HepG2 (cell line): ENCODE measurements around the gene CXorf38. TPM values are rescaled to one million over a fixed set of nuclear protein-coding genes. Genes with fewer than 3 reads are reported as not detected.

Experiments used
- ARNT ChIP-seq: fragments of 450-650 bp; IDR thresholded peaks from 2 replicates; pipeline ENCODE4 v1.6.1; 2017
- FOXA1 ChIP-seq, 2 experiments: fragments of 450-650 bp in 1 of 2; sonication (generic) in 1 of 2; formaldehyde crosslinking in 1 of 2; IDR thresholded peaks; 2 replicates each; pipeline versions ENCODE4 v1.4.0 to v1.6.1; 2016 to 2020; ENCODE audit warnings: missing genetic modification reagents in 1 of 2
- GTF2F1 ChIP-seq: fragments of 150-350 bp; IDR thresholded peaks from 2 replicates; pipeline ENCODE4 v1.6.1; 2014; ENCODE audit warnings: low read length
- HMG20A ChIP-seq: IDR thresholded peaks from 2 replicates; pipeline ENCODE4 v1.6.1; 2016; ENCODE audit warnings: borderline replicate concordance
- MAFF ChIP-seq: IDR thresholded peaks from 2 replicates; pipeline ENCODE4 v1.6.1; 2011; ENCODE audit warnings: low read depth, low read length, improper control_type of control experiment
- NR2C2 ChIP-seq: sonication (generic); formaldehyde crosslinking; IDR thresholded peaks from 2 replicates; pipeline ENCODE4 v1.4.0; 2020; ENCODE audit warnings: missing genetic modification reagents, mild to moderate bottlenecking, moderate library complexity, borderline replicate concordance
- POLR2G ChIP-seq: fragments of 200-400 bp; formaldehyde crosslinking; IDR thresholded peaks from 2 replicates; pipeline ENCODE4 v1.6.1; 2018; ENCODE audit warnings: mild to moderate bottlenecking, low read depth, low read length, moderate library complexity
- SNAI1 ChIP-seq: sonication (generic); formaldehyde crosslinking; IDR thresholded peaks from 2 replicates; pipeline ENCODE4 v1.5.0; 2020; ENCODE audit warnings: mild to moderate bottlenecking, missing genetic modification reagents, borderline replicate concordance
- SOX13 ChIP-seq, 3 experiments: fragments of 450-650 bp in 1 of 3; sonication (generic) in 1 of 3; formaldehyde crosslinking in 1 of 3; IDR thresholded peaks in 2 of 3; conservative IDR thresholded peaks in 1 of 3; 2 replicates each; pipeline versions ENCODE4 v1.5.0 to v1.6.1; 2016 to 2020; ENCODE audit warnings: antibody characterized with exemption in 1 of 3, mild to moderate bottlenecking in 1 of 3, missing compliant biosample characterization in 1 of 3, missing genetic modification reagents in 1 of 3, moderate library complexity in 1 of 3
- ZNF205 ChIP-seq: IDR thresholded peaks from 2 replicates; pipeline ENCODE4 v1.6.1; 2018; ENCODE audit warnings: missing biosample characterization, missing genetic modification reagents
- polyA plus RNA-seq, 8 experiments: library from polyadenylated mRNA; depleted of rRNA in 3 of 8; stranded (reverse) in 7 of 8; unstranded in 1 of 8; fragments of >200 nt; fragmentation: Illumina TruSeq in 4 of 8; extraction: Trizol in 4 of 8; gene quantifications; 2 replicates each; pipeline versions ENCODE4 v1.2.1 to v1.2.3, GENCODE V29; 2011 to 2016; ENCODE audit warnings: low read depth in 4 of 8, missing spikeins in 1 of 8, mixed read lengths in 1 of 8; ENCODE audit not compliant: insufficient read depth in 1 of 8
- total RNA-seq, 5 experiments: library from RNA; depleted of rRNA; stranded (reverse); fragments of >200 nt; fragmentation: Illumina TruSeq; extraction: Trizol; gene quantifications; 2 replicates each; pipeline ENCODE4 v1.2.3, GENCODE V29; 2016; ENCODE audit warnings: low read depth in 1 of 5
- TF ChIP-seq, protein P1 (sequence below): sonication (generic); formaldehyde crosslinking; IDR thresholded peaks from 2 replicates; pipeline ENCODE4 v1.8.1; 2023; ENCODE audit warnings: missing genetic modification reagents, inconsistent platforms, borderline replicate concordance
- TF ChIP-seq, protein P2 (sequence below): sonication (generic); formaldehyde crosslinking; IDR thresholded peaks from 2 replicates; pipeline ENCODE4 v1.5.1; 2020; ENCODE audit warnings: mild to moderate bottlenecking, missing genetic modification reagents, borderline replicate concordance
- TF ChIP-seq, protein P3 (sequence below): sonication (generic); formaldehyde crosslinking; IDR thresholded peaks from 2 replicates; pipeline ENCODE4 v1.4.0; 2020; ENCODE audit warnings: missing genetic modification reagents
- TF ChIP-seq, protein P4 (sequence below): sonication (generic); formaldehyde crosslinking; IDR thresholded peaks from 2 replicates; pipeline ENCODE4 v1.4.0; 2020; ENCODE audit warnings: missing genetic modification reagents
- TF ChIP-seq, protein P5 (sequence below): sonication (generic); formaldehyde crosslinking; IDR thresholded peaks from 2 replicates; pipeline ENCODE4 v1.4.0; 2020; ENCODE audit warnings: mild to moderate bottlenecking, low read depth, missing genetic modification reagents

Gene CXorf38
- total and polyA plus RNA-seq, 2 of the 13 experiments (the other 11 are each of a cell fraction or from before 2014, with no cell fraction given), result 4.6 to 6.7 TPM

DNA sequence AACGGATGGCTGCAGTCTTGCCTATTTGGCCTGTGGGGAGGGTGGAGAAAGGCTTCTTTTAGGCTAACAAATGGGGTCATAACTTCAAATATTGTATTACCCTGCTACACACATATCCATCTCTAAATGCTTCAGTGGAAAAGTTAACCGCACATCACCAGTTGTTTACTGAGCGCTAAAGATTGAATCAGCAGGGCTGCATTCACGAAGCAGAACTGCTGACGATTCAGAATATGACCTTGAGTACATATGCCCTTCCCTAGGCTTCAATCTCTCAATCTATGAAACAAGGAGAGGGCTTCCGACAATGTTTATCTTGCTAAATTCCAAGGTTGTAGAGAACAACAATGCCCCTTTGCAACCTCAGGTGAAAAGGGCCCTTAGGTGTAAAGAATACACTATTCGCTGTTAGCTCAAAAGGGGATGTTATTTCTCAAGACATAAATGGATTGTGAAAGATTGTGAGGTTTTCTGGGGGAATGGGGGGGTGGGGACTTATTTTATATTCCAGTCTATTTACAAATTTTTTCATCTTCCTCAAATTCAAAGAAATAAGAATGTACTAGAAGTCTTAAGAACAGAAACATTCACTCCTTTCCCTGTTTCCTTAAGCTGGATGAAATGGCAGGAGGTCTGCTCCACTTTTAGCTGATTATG is 69.2 kb downstream of the CXorf38 start (continued):
- no peak for TF ChIP-seq SOX13 (IDR thresholded peaks at IDR 0.05)
- peak in 1 of 2 experiments; percentile 48; a peak in 1 of 4 replicates for TF ChIP-seq SOX13 (CRISPR knock-in tag; conservative IDR thresholded peaks at IDR 0.05 in 1 of 2, IDR thresholded peaks at IDR 0.05 in 1 of 2)
- TF ChIP-seq, protein P1, sequence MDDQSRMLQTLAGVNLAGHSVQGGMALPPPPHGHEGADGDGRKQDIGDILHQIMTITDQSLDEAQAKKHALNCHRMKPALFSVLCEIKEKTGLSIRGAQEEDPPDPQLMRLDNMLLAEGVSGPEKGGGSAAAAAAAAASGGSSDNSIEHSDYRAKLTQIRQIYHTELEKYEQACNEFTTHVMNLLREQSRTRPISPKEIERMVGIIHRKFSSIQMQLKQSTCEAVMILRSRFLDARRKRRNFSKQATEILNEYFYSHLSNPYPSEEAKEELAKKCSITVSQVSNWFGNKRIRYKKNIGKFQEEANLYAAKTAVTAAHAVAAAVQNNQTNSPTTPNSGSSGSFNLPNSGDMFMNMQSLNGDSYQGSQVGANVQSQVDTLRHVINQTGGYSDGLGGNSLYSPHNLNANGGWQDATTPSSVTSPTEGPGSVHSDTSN, result no peak
- peak; percentile 97 for TF ChIP-seq ZNF205 (CRISPR knock-in tag)
- TF ChIP-seq NR2C2, result no peak
- no peak for TF ChIP-seq FOXA1 (IDR thresholded peaks at IDR 0.05)
- 0 out of 2 replicates have a peak, but pooled peaks have one; percentile 40 for TF ChIP-seq FOXA1 (CRISPR knock-in tag; IDR thresholded peaks at IDR 0.05)
- TF ChIP-seq HMG20A (CRISPR knock-in tag), result no peak
- peak; percentile 85 for TF ChIP-seq MAFF
- TF ChIP-seq, protein P2, sequence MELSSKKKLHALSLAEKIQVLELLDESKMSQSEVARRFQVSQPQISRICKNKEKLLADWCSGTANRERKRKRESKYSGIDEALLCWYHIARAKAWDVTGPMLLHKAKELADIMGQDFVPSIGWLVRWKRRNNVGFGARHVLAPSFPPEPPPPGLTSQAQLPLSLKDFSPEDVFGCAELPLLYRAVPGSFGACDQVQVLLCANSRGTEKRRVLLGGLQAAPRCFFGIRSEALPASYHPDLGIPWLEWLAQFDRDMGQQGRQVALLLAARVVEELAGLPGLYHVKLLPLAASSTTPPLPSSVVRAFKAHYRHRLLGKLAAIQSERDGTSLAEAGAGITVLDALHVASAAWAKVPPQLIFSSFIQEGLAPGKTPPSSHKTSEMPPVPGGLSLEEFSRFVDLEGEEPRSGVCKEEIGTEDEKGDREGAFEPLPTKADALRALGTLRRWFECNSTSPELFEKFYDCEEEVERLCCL (CRISPR knock-in tag), result no peak
- TF ChIP-seq, protein P3, sequence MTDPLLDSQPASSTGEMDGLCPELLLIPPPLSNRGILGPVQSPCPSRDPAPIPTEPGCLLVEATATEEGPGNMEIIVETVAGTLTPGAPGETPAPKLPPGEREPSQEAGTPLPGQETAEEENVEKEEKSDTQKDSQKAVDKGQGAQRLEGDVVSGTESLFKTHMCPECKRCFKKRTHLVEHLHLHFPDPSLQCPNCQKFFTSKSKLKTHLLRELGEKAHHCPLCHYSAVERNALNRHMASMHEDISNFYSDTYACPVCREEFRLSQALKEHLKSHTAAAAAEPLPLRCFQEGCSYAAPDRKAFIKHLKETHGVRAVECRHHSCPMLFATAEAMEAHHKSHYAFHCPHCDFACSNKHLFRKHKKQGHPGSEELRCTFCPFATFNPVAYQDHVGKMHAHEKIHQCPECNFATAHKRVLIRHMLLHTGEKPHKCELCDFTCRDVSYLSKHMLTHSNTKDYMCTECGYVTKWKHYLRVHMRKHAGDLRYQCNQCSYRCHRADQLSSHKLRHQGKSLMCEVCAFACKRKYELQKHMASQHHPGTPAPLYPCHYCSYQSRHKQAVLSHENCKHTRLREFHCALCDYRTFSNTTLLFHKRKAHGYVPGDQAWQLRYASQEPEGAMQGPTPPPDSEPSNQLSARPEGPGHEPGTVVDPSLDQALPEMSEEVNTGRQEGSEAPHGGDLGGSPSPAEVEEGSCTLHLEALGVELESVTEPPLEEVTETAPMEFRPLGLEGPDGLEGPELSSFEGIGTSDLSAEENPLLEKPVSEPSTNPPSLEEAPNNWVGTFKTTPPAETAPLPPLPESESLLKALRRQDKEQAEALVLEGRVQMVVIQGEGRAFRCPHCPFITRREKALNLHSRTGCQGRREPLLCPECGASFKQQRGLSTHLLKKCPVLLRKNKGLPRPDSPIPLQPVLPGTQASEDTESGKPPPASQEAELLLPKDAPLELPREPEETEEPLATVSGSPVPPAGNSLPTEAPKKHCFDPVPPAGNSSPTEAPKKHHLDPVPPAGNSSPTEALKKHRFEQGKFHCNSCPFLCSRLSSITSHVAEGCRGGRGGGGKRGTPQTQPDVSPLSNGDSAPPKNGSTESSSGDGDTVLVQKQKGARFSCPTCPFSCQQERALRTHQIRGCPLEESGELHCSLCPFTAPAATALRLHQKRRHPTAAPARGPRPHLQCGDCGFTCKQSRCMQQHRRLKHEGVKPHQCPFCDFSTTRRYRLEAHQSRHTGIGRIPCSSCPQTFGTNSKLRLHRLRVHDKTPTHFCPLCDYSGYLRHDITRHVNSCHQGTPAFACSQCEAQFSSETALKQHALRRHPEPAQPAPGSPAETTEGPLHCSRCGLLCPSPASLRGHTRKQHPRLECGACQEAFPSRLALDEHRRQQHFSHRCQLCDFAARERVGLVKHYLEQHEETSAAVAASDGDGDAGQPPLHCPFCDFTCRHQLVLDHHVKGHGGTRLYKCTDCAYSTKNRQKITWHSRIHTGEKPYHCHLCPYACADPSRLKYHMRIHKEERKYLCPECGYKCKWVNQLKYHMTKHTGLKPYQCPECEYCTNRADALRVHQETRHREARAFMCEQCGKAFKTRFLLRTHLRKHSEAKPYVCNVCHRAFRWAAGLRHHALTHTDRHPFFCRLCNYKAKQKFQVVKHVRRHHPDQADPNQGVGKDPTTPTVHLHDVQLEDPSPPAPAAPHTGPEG (CRISPR knock-in tag), result no peak
- TF ChIP-seq SNAI1, result no peak
- TF ChIP-seq, protein P4, sequence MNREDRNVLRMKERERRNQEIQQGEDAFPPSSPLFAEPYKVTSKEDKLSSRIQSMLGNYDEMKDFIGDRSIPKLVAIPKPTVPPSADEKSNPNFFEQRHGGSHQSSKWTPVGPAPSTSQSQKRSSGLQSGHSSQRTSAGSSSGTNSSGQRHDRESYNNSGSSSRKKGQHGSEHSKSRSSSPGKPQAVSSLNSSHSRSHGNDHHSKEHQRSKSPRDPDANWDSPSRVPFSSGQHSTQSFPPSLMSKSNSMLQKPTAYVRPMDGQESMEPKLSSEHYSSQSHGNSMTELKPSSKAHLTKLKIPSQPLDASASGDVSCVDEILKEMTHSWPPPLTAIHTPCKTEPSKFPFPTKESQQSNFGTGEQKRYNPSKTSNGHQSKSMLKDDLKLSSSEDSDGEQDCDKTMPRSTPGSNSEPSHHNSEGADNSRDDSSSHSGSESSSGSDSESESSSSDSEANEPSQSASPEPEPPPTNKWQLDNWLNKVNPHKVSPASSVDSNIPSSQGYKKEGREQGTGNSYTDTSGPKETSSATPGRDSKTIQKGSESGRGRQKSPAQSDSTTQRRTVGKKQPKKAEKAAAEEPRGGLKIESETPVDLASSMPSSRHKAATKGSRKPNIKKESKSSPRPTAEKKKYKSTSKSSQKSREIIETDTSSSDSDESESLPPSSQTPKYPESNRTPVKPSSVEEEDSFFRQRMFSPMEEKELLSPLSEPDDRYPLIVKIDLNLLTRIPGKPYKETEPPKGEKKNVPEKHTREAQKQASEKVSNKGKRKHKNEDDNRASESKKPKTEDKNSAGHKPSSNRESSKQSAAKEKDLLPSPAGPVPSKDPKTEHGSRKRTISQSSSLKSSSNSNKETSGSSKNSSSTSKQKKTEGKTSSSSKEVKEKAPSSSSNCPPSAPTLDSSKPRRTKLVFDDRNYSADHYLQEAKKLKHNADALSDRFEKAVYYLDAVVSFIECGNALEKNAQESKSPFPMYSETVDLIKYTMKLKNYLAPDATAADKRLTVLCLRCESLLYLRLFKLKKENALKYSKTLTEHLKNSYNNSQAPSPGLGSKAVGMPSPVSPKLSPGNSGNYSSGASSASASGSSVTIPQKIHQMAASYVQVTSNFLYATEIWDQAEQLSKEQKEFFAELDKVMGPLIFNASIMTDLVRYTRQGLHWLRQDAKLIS, result no peak
- TF ChIP-seq POLR2G, result no peak
- TF ChIP-seq GTF2F1, result no peak
- TF ChIP-seq ARNT, result no peak
- TF ChIP-seq, protein P5, sequence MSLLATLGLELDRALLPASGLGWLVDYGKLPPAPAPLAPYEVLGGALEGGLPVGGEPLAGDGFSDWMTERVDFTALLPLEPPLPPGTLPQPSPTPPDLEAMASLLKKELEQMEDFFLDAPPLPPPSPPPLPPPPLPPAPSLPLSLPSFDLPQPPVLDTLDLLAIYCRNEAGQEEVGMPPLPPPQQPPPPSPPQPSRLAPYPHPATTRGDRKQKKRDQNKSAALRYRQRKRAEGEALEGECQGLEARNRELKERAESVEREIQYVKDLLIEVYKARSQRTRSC (CRISPR knock-in tag), result no peak
